Liver (tissue), 9 donors: ENCODE results near the gene SGCD. TPM values are rescaled to one million over a fixed set of nuclear protein-coding genes. Genes with fewer than 3 reads are reported as not detected.

Experiments used
- DNase-seq: peaks from one replicate; pipeline ENCODE4 v3.0.0-alpha.2; 2017; ENCODE audit warnings: low spot score
- H3K27ac ChIP-seq, 2 donors: one replicate each; pipeline ENCODE4 v1.7.0; 2013; ENCODE audit warnings: inconsistent platforms in 2 of 2, low read length in 2 of 2, control low read depth in 1 of 2, low read depth in 1 of 2, mild to moderate bottlenecking in 1 of 2
- H3K27me3 ChIP-seq, 4 donors: one replicate each; pipeline versions ENCODE4 v1.6.1 to v1.7.0; 2013; ENCODE audit warnings: low read length in 3 of 4, inconsistent platforms in 1 of 4, mild to moderate bottlenecking in 1 of 4, moderate library complexity in 1 of 4; ENCODE audit not compliant: control insufficient read depth in 4 of 4, insufficient read depth in 4 of 4
- H3K36me3 ChIP-seq, 4 donors: one replicate each; pipeline versions ENCODE4 v1.6.1 to v1.7.0; 2013; ENCODE audit warnings: low read length in 3 of 4, mild to moderate bottlenecking in 3 of 4, low read depth in 1 of 4, moderate library complexity in 1 of 4; ENCODE audit not compliant: control insufficient read depth in 4 of 4, insufficient read depth in 3 of 4
- H3K4me1 ChIP-seq, 4 donors: one replicate each; pipeline versions ENCODE4 v1.6.1 to v1.7.0; 2013; ENCODE audit warnings: low read length in 3 of 4, mild to moderate bottlenecking in 3 of 4, moderate library complexity in 1 of 4; ENCODE audit not compliant: control insufficient read depth in 4 of 4, insufficient read depth in 4 of 4
- H3K4me3 ChIP-seq, 3 donors: one replicate each; pipeline versions ENCODE4 v1.6.1 to v1.7.0; 2013; ENCODE audit warnings: low read length in 3 of 3, control low read depth in 1 of 3, low read depth in 1 of 3, mild to moderate bottlenecking in 1 of 3
- H3K9ac ChIP-seq, 2 donors: one replicate each; pipeline ENCODE4 v1.7.0; 2013; ENCODE audit warnings: low read length in 2 of 2, mild to moderate bottlenecking in 2 of 2, moderate library complexity in 2 of 2, control low read depth in 1 of 2, low read depth in 1 of 2
- H3K9me3 ChIP-seq, 4 donors: one replicate each; pipeline versions ENCODE4 v1.6.1 to v1.7.0; 2013; ENCODE audit warnings: low read length in 3 of 4; ENCODE audit not compliant: control insufficient read depth in 4 of 4
- ATF3 ChIP-seq: IDR thresholded peaks from 2 replicates; pipeline ENCODE4 v1.6.1; 2016; ENCODE audit warnings: antibody characterized with exemption
- FOXA1 ChIP-seq: IDR thresholded peaks from 2 replicates; pipeline ENCODE4 v1.6.1; 2016; ENCODE audit warnings: antibody characterized with exemption
- FOXA2 ChIP-seq: IDR thresholded peaks from 2 replicates; pipeline ENCODE4 v1.6.1; 2016; ENCODE audit warnings: antibody characterized with exemption
- GABPA ChIP-seq, 2 donors: IDR thresholded peaks in 1 of 2; conservative IDR thresholded peaks in 1 of 2; 2 replicates each; pipeline ENCODE4 v1.6.1; 2016; ENCODE audit warnings: antibody characterized with exemption in 2 of 2, mild to moderate bottlenecking in 1 of 2, moderate library complexity in 1 of 2
- HNF4A ChIP-seq, 2 donors: conservative IDR thresholded peaks; 2 replicates each; pipeline ENCODE4 v1.6.1; 2016; ENCODE audit warnings: antibody characterized with exemption in 2 of 2, mild to moderate bottlenecking in 2 of 2
- HNF4G ChIP-seq: IDR thresholded peaks from 2 replicates; pipeline ENCODE4 v1.6.1; 2016; ENCODE audit warnings: antibody characterized with exemption
- JUND ChIP-seq, 2 donors: IDR thresholded peaks; 2 replicates each; pipeline ENCODE4 v1.6.1; 2016; ENCODE audit warnings: antibody characterized with exemption in 2 of 2
- MAX ChIP-seq: IDR thresholded peaks from 2 replicates; pipeline ENCODE4 v1.6.1; 2016; ENCODE audit warnings: antibody characterized with exemption
- RAD21 ChIP-seq, 2 donors: IDR thresholded peaks; 2 replicates each; pipeline ENCODE4 v1.6.1; 2016; ENCODE audit warnings: antibody characterized with exemption in 2 of 2, mild to moderate bottlenecking in 2 of 2
- RXRA ChIP-seq, 2 donors: IDR thresholded peaks; 2 replicates each; pipeline ENCODE4 v1.6.1; 2017 to 2018; ENCODE audit warnings: antibody characterized with exemption in 2 of 2, mild to moderate bottlenecking in 1 of 2
- SP1 ChIP-seq: IDR thresholded peaks from 2 replicates; pipeline ENCODE4 v1.6.1; 2018; ENCODE audit warnings: antibody characterized with exemption, mild to moderate bottlenecking
- TAF1 ChIP-seq: conservative IDR thresholded peaks from 2 replicates; pipeline ENCODE4 v1.6.1; 2016; ENCODE audit warnings: antibody characterized with exemption, mild to moderate bottlenecking
- YY1 ChIP-seq: IDR thresholded peaks from 2 replicates; pipeline ENCODE4 v1.6.1; 2016; ENCODE audit warnings: antibody characterized with exemption, mild to moderate bottlenecking
- WGBS: extraction: QIAGEN DNeasy Blood & Tissue Kit; methylation state at CpG from one replicate; pipeline ENCODE4 v1.1.7; 2013; 5-methylcytosine and 5-hydroxymethylcytosine counted together
- polyA plus RNA-seq, 2 donors: library from polyadenylated mRNA; stranded (reverse) in 1 of 2; unstranded in 1 of 2; fragments of 200-250 nt in 1 of 2; fragments of >200 nt in 1 of 2; fragmentation: Nextera tagmentation in 1 of 2; extraction: Ambion mirVana in 1 of 2; gene quantifications; one replicate each; pipeline versions ENCODE4 v1.2.1 to v1.2.3, GENCODE V29; 2013 to 2015
- total RNA-seq, 2 donors: library from RNA; depleted of rRNA; stranded (reverse); fragments of >200 nt; gene quantifications; one replicate each; pipeline ENCODE4 v1.2.3, GENCODE V29; 2014
- TF ChIP-seq, protein P1 (sequence below): IDR thresholded peaks from 2 replicates; pipeline ENCODE4 v1.6.1; 2016; ENCODE audit warnings: antibody characterized with exemption, mild to moderate bottlenecking
- TF ChIP-seq, protein P2 (sequence below): fragments of 150-350 bp; IDR thresholded peaks from 2 replicates; pipeline ENCODE4 v1.5.1; 2017; ENCODE audit warnings: improper control_type of control experiment, low read depth, low read length; ENCODE audit not compliant: missing input control
- TF ChIP-seq, protein P3 (sequence below): IDR thresholded peaks from 2 replicates; pipeline ENCODE4 v1.6.1; 2016; ENCODE audit warnings: antibody characterized with exemption
- donor health status: healthy.
- donor health status: healthy.
- donor health status: healthy.
- donor health status: healthy.
- donor health status: healthy.

SGCD gene
- total and polyA plus RNA-seq, 4 donors: 0.35 to 1.7 (median 1.0) TPM

- no peak overlapping the region for H3K27ac ChIP-seq
- no peaks in the 10 kb centered on the region for H3K4me1 ChIP-seq
- DNase-seq: no peak
- TF ChIP-seq YY1 (no peak), HNF4G (no peak), GABPA (IDR thresholded peaks at IDR 0.05 in 1 of 2, conservative IDR thresholded peaks at IDR 0.05 in 1 of 2) (no peak), ATF3 (no peak), SP1 (no peak), RXRA (IDR thresholded peaks at IDR 0.05) (no peak), FOXA2 (no peak)
- TF ChIP-seq, protein P1, sequence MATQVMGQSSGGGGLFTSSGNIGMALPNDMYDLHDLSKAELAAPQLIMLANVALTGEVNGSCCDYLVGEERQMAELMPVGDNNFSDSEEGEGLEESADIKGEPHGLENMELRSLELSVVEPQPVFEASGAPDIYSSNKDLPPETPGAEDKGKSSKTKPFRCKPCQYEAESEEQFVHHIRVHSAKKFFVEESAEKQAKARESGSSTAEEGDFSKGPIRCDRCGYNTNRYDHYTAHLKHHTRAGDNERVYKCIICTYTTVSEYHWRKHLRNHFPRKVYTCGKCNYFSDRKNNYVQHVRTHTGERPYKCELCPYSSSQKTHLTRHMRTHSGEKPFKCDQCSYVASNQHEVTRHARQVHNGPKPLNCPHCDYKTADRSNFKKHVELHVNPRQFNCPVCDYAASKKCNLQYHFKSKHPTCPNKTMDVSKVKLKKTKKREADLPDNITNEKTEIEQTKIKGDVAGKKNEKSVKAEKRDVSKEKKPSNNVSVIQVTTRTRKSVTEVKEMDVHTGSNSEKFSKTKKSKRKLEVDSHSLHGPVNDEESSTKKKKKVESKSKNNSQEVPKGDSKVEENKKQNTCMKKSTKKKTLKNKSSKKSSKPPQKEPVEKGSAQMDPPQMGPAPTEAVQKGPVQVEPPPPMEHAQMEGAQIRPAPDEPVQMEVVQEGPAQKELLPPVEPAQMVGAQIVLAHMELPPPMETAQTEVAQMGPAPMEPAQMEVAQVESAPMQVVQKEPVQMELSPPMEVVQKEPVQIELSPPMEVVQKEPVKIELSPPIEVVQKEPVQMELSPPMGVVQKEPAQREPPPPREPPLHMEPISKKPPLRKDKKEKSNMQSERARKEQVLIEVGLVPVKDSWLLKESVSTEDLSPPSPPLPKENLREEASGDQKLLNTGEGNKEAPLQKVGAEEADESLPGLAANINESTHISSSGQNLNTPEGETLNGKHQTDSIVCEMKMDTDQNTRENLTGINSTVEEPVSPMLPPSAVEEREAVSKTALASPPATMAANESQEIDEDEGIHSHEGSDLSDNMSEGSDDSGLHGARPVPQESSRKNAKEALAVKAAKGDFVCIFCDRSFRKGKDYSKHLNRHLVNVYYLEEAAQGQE: no peak
- TF ChIP-seq, protein P2, sequence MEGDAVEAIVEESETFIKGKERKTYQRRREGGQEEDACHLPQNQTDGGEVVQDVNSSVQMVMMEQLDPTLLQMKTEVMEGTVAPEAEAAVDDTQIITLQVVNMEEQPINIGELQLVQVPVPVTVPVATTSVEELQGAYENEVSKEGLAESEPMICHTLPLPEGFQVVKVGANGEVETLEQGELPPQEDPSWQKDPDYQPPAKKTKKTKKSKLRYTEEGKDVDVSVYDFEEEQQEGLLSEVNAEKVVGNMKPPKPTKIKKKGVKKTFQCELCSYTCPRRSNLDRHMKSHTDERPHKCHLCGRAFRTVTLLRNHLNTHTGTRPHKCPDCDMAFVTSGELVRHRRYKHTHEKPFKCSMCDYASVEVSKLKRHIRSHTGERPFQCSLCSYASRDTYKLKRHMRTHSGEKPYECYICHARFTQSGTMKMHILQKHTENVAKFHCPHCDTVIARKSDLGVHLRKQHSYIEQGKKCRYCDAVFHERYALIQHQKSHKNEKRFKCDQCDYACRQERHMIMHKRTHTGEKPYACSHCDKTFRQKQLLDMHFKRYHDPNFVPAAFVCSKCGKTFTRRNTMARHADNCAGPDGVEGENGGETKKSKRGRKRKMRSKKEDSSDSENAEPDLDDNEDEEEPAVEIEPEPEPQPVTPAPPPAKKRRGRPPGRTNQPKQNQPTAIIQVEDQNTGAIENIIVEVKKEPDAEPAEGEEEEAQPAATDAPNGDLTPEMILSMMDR: no peak
- H3K9ac ChIP-seq: no peak overlapping the region
- no peaks in the 10 kb centered on the region for H3K27me3 ChIP-seq
- H3K36me3 ChIP-seq: no peaks in the 10 kb centered on the region
- no peak overlapping the region for H3K4me3 ChIP-seq
- WGBS: 84% methylated on average over 3 of the region's 3 CpGs
- H3K9me3 ChIP-seq: no peaks in the 10 kb centered on the region
Measured at GRCh38 chr5:156735477-156735876, 408.5 kb downstream of the SGCD start.

GRCh38 chr5:156741516-156741915, 414.6 kb downstream of the SGCD start:
- no peak for DNase-seq
- no peaks in the 10 kb centered on the region for H3K4me1 ChIP-seq
- no peak overlapping the region for H3K27ac ChIP-seq
- H3K9me3 ChIP-seq: no peaks in the 10 kb centered on the region
- no peak overlapping the region for H3K9ac ChIP-seq
- TF ChIP-seq TAF1 (no peak), FOXA1 (no peak), RAD21 (IDR thresholded peaks at IDR 0.05) (no peak), HNF4G (no peak), ATF3 (no peak), SP1 (no peak), YY1 (no peak), RXRA (IDR thresholded peaks at IDR 0.05) (no peak), HNF4A (conservative IDR thresholded peaks at IDR 0.05) (no peak), MAX (no peak), GABPA (IDR thresholded peaks at IDR 0.05 in 1 of 2, conservative IDR thresholded peaks at IDR 0.05 in 1 of 2) (no peak), JUND (IDR thresholded peaks at IDR 0.05) (no peak)
- TF ChIP-seq, protein P1: no peak
- TF ChIP-seq, protein P3, sequence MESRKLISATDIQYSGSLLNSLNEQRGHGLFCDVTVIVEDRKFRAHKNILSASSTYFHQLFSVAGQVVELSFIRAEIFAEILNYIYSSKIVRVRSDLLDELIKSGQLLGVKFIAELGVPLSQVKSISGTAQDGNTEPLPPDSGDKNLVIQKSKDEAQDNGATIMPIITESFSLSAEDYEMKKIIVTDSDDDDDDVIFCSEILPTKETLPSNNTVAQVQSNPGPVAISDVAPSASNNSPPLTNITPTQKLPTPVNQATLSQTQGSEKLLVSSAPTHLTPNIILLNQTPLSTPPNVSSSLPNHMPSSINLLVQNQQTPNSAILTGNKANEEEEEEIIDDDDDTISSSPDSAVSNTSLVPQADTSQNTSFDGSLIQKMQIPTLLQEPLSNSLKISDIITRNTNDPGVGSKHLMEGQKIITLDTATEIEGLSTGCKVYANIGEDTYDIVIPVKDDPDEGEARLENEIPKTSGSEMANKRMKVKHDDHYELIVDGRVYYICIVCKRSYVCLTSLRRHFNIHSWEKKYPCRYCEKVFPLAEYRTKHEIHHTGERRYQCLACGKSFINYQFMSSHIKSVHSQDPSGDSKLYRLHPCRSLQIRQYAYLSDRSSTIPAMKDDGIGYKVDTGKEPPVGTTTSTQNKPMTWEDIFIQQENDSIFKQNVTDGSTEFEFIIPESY: no peak
- TF ChIP-seq, protein P2: no peak
- no peaks in the 10 kb centered on the region for H3K36me3 ChIP-seq
- no peaks in the 10 kb centered on the region for H3K27me3 ChIP-seq
- WGBS: 71% methylated on average over 5 of the region's 5 CpGs
- no peak overlapping the region for H3K4me3 ChIP-seq
